Measurements from ENCODE around the gene ASAP2.

- TF ChIP-seq, protein P1, sequence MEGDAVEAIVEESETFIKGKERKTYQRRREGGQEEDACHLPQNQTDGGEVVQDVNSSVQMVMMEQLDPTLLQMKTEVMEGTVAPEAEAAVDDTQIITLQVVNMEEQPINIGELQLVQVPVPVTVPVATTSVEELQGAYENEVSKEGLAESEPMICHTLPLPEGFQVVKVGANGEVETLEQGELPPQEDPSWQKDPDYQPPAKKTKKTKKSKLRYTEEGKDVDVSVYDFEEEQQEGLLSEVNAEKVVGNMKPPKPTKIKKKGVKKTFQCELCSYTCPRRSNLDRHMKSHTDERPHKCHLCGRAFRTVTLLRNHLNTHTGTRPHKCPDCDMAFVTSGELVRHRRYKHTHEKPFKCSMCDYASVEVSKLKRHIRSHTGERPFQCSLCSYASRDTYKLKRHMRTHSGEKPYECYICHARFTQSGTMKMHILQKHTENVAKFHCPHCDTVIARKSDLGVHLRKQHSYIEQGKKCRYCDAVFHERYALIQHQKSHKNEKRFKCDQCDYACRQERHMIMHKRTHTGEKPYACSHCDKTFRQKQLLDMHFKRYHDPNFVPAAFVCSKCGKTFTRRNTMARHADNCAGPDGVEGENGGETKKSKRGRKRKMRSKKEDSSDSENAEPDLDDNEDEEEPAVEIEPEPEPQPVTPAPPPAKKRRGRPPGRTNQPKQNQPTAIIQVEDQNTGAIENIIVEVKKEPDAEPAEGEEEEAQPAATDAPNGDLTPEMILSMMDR (IDR thresholded peaks at IDR 0.05), result no peak
- TF ChIP-seq POLR2A (IDR thresholded peaks at IDR 0.05) (no peak), EP300 (IDR thresholded peaks at IDR 0.05) (no peak)
Measured at GRCh38 chr2:9430316-9431293, 224.0 kb downstream of the ASAP2 start.

Measured in suprapubic skin (tissue), 3 donors.